Bronchial epithelial cell (primary cell): Measurements from ENCODE around the gene RTP5. TPM values are rescaled to one million over a fixed set of nuclear protein-coding genes. Genes with fewer than 3 reads are reported as not detected.

Experiments
- DNase-seq: peaks from one replicate; pipeline ENCODE4 v3.0.0-alpha.2; 2010; ENCODE audit warnings: low read depth
- FAIRE-seq: peaks from 2 replicates; lab custom pipeline; 2011; peaks lifted over from hg19 to GRCh38; lab: Jason Lieb, UNC
- H3K27me3 ChIP-seq: 2 replicates; pipeline ENCODE4 v1.5.1; 2011; ENCODE audit warnings: low read length; ENCODE audit not compliant: control insufficient read depth, insufficient read depth
- H3K36me3 ChIP-seq: 2 replicates; pipeline ENCODE4 v1.5.1; 2011; ENCODE audit warnings: low read length; ENCODE audit not compliant: control insufficient read depth, insufficient read depth
- H3K4me3 ChIP-seq: 2 replicates; pipeline ENCODE4 v1.5.1; 2011; ENCODE audit warnings: mild to moderate bottlenecking, low read depth, low read length, control low read depth
- CTCF ChIP-seq: IDR thresholded peaks from 2 replicates; pipeline ENCODE4 v1.5.1; 2011; ENCODE audit warnings: mild to moderate bottlenecking, moderate library complexity, low read length, control low read depth, inconsistent platforms; ENCODE audit not compliant: insufficient read depth, severe bottlenecking
- total RNA-seq: library from RNA; depleted of rRNA; stranded (reverse); fragments of >200 nt; gene quantifications from 2 replicates; pipeline ENCODE4 v1.2.1, GENCODE V29; 2014

RTP5 gene
- total RNA-seq, 1 donor from 2014 or later: not detected

- peak overlapping the region; percentile 66 for H3K4me3 ChIP-seq
- FAIRE-seq: no peak
- TF ChIP-seq CTCF: no peak
- H3K36me3 ChIP-seq: no peaks in the 10 kb centered on the region
- no peaks in the 10 kb centered on the region for H3K27me3 ChIP-seq
- no peak for DNase-seq
Measured at GRCh38 chr2:241882091-241882625, 12.6 kb downstream of the RTP5 start.

- DNase-seq (no peak), FAIRE-seq (no peak)
- Histone ChIP-seq H3K27me3 (no peaks in the 10 kb centered on the region), H3K36me3 (no peaks in the 10 kb centered on the region), H3K4me3 (no peak overlapping the region)
- no peak for TF ChIP-seq CTCF
Measured at GRCh38 chr2:241884951-241885290, 15.4 kb downstream of the RTP5 start.

GRCh38 chr2:241885291-241885945, 15.9 kb downstream of the RTP5 start:
- no peak for FAIRE-seq
- H3K4me3 ChIP-seq: no peak overlapping the region
- no peaks in the 10 kb centered on the region for H3K27me3 ChIP-seq
- H3K36me3 ChIP-seq: no peaks in the 10 kb centered on the region
- DNase-seq: no peak
- no peak for TF ChIP-seq CTCF

GRCh38 chr2:241885946-241886643, 16.6 kb downstream of the RTP5 start:
- peak; percentile 43 for FAIRE-seq

GRCh38 chr2:241886840-241887447, 17.4 kb downstream of the RTP5 start:
- FAIRE-seq (no peak), DNase-seq (no peak)
- Histone ChIP-seq H3K4me3 (no peak overlapping the region), H3K36me3 (no peaks in the 10 kb centered on the region), H3K27me3 (no peaks in the 10 kb centered on the region)
- TF ChIP-seq CTCF: no peak

More at GRCh38 chr2:241885946-241886643, 16.6 kb downstream of the RTP5 start:
- no peak for TF ChIP-seq CTCF
- DNase-seq: no peak
- no peak overlapping the region for H3K4me3 ChIP-seq
- no peaks in the 10 kb centered on the region for H3K27me3 ChIP-seq
- no peaks in the 10 kb centered on the region for H3K36me3 ChIP-seq
